GM19438 (cell line): ENCODE data around the gene SOWAHD.
"Not testable (repeated sequence)": the region's sequence is repeated elsewhere in the genome, so short reads cannot be mapped to it uniquely, and the experiment has no call there.

ENCODE experiments used
- ATAC-seq: cut with Tn5 transposase; IDR thresholded peaks from one replicate; pipeline ENCODE4 v1.9.1; 2021; ENCODE audit warnings: low read depth; ENCODE audit not compliant: unreplicated experiment

SOWAHD gene

GRCh38 chrX:119757646-119757978, 776 bp upstream of the SOWAHD start:
- no peak for ATAC-seq

DNA sequence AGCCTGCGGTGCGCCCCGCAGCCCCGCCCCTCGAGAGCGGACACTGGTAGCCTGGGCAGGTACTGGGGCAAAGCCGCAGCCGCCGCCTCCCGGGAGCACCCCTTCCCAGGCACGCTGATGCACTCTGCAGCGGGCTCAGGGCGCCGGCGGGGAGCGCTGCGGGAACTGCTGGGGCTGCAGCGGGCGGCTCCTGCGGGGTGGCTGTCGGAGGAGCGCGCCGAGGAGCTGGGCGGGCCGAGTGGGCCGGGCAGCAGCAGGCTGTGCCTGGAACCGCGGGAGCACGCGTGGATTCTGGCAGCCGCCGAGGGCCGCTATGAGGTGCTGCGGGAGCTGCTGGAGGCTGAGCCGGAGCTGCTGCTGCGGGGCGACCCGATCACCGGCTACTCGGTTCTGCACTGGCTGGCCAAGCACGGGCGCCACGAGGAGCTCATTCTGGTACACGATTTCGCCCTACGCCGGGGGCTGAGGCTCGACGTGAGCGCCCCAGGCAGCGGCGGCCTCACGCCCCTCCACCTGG, 401 bp downstream of the SOWAHD start:
- ATAC-seq: no peak

DNA sequence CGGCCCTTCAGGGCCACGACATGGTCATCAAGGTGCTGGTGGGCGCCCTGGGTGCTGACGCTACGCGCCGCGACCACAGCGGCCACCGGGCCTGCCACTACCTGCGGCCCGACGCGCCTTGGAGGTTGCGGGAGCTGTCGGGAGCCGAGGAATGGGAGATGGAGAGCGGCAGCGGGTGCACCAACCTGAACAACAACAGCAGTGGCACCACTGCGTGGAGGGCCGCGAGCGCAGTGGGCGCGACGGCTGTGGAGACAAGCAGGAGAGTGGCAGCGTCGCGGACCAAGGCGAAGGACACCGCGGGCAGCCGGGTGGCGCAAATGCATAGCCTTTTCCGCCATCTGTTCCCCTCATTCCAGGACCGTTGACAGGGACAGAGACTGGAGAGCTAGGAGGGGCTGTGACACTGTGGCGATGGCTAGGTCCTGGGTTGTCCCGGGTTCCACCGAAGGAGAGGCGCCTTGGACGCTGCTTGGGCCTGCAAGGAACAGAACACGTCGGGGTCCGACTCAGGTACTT, 919 bp downstream of the SOWAHD start:
- ATAC-seq: no peak

DNA sequence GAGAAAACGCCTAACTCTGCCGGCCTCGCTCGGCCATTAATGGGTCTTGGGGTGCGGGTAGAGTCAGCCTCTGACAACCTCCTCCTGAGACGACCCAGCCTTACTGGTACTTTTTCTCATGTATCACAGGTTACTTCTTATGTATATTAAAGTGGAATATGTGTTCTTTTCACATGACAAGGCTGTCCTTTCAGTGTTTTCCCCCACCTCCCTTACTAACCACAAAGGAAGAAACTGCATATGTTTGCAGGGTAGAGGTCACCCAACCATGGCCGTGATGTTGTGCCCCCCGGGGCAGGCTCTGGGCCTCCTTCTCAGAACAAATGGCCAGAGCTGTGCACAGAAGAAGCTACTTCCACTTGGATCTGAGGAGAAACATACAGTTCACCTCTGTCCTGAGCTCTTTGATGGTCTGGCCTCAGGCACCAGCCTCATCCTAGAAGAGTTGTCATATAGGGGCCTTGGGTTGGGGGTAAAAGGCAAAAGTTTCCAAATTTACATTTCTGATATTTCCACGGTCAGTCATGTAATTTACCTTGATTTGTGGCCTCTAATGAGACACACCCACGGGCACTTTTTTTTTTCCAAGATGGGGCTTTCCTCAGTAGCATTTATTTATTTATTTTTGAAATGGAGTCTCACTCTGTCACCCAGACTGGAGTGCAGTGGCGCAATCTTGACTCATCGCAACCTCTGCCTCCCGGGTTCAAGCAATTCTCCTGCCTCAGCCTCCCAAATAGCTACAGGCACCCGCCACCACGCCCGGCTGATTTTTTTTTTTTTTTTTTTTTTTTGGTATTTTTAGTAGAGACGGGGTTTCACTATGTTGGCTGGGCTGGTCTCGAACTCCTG, 1.9 kb downstream of the SOWAHD start:
- no peak for ATAC-seq

GRCh38 chrX:119762718-119763117, 4.3 kb downstream of the SOWAHD start:
- no peak for ATAC-seq

DNA sequence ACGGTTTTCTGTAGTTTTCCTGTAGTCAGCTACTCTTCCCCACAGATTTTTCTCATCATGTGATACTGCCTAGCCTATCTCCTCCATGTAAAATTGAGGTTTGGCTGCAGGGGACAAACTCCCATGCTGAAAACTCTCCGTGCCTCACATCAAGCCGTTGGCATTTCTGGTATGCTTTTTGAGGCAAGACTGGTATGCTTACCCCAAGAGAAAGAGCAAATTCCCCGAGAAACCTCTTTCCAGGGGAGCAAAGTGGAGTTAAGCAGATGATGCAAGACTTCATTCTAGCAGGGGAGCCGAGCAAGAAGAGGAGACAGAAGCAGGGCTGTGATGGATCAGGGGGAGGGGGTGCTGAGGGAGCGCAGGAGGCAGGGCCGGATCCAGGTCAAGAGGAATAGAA, 4.8 kb downstream of the SOWAHD start:
- ATAC-seq: no peak

- ATAC-seq: no peak
Observed at GRCh38 chrX:119763836-119764387, 5.5 kb downstream of the SOWAHD start.

DNA sequence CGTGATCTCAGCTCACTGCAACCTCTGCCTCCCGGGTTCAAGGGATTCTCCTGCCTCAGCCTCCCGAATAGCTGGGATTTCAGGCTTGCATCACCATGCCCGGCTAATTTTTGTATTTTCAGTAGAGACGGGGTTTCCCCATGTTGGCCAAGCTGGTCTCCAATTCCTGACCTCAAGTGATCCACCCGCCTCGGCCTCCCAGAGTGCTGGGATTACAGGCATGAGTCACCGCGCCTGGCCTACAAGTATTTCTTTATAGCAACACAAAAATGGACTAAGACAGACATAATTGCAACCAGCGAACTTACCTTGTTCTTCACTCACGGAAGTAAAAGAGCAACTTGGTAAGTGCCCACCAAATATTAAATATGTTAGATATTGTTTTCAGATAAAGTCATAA, 10.0 kb downstream of the SOWAHD start:
- ATAC-seq: not testable (repeated sequence)

- ATAC-seq: not testable (repeated sequence)
Observed at GRCh38 chrX:119769388-119769787, 11.0 kb downstream of the SOWAHD start.

DNA sequence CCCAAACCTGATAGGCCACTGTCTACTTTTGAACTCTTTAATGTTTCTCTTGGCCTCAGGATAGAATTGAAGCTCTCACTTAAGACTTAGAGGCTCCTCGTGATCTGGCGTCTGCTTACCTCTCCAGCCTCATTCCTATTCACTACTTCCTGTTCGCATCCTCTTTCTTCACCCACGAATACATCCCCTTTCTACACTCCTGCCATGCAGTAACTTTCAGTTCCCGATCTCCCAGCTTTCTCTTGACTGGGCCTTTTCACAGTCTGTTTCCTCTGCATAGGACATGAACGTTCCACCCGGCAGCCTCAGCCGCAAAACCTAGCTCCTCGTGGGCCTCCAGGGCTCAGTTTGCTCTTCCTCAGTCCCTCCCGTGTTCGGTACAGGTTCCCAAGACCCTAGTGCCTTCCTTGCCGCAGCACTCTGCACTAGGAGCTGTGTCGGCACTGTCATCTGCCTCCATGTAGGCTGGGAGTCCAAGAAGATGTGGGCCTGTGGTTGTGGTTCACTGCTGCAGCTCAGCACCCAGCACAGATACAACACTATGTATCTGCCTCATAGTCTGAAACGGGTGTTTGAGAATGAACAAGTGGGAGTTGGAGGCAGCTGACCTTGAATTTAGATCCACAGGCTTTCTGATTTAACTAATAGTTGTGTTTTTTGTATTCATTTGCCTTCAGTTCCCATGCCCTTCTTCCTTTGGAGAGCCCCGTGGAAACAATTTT, 17.3 kb downstream of the SOWAHD start:
- ATAC-seq: no peak

DNA sequence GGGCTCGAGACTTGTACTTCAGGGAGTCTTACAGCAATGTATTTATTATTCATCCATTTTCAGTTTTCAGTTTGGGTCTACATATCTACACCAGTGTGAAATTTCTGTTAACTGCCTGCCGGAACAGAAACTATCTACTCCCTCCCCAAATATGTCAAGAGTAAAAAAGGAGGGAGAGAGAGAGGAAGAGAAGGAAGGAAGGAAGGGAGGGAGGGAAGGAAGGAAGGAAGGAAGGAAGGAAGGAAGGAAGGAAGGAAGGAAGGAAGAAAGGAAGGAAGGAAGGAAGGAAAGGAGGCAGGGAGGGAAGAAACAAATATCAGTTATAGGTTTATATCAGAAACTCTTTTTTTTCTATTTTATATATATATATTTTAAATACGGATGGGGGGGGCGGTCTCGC, 20.4 kb downstream of the SOWAHD start:
- ATAC-seq: no peak

GRCh38 chrX:119783026-119783425, 24.6 kb downstream of the SOWAHD start:
- ATAC-seq: no peak

- ATAC-seq: no peak
Observed at GRCh38 chrX:119784747-119785446, 26.5 kb downstream of the SOWAHD start.

- ATAC-seq: peak; percentile 4
Observed at GRCh38 chrX:119790977-119791436, 32.6 kb downstream of the SOWAHD start.

DNA sequence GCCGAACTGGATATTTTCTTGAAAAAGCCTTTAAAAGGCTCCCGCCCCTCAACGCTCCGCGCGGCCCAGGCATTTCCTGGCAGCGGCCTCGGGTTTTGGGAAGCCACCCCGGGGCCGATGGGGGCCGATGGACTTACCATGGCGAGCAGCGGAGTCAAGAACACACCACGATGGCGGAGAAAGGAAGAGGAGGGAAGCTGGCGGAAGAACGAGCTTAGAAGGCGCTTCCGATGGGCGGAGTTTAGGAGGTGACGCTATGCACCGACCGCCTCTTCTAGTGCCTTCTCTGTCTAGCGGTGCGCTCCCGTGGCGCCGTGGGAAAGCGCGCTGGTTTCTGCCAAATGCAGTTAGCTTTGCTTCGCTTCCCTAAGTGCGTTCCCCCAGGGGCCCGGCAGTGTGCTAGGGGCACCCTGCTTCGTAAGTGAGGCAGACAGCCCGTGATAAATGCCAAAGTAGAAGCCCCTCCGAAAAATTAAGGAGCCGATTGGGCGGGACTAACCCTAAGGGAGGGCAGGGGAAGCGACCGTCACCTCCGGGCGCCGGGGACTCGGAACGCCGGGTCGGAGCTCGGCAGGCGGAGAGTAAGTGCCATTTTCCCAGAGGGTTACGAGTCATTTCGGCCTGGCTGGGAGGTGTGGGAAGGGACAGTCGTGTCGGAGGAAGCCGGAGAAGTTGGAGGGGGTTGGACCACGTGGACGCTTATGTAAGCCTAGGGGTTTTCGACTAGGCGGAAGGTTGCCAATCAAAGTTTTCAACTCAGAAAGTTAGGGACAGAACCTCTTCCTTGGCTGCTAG, 33.2 kb downstream of the SOWAHD start, which contains the start of gene RPL39:
RPL39 (minus strand) TSS at position 194 of the 795 bp plus-strand sequence; CDS start at position 140, 54 bp downstream.
- ATAC-seq: peak; percentile 80

GRCh38 chrX:119801253-119802221, 43.1 kb downstream of the SOWAHD start:
- ATAC-seq: no peak

DNA sequence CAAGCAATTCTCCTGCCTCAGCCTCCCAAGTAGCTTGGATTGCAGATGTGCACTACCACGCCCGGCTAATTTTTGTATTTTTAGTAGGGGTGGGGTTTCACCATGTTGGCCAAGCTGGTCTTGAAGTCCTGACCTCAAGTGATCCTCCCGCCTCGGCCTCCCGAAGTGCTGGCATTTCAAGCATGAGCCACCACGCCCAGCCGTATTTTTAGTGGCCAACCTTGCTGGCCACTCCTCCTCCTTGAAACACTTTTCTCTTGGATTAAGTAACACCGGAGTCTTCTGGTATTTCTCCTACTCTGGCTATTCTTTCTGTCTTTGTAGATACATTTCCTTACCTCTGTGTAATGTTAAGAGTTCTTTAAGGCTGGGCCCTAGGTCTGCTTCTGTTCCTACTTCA, 44.2 kb downstream of the SOWAHD start:
- no peak for ATAC-seq

DNA sequence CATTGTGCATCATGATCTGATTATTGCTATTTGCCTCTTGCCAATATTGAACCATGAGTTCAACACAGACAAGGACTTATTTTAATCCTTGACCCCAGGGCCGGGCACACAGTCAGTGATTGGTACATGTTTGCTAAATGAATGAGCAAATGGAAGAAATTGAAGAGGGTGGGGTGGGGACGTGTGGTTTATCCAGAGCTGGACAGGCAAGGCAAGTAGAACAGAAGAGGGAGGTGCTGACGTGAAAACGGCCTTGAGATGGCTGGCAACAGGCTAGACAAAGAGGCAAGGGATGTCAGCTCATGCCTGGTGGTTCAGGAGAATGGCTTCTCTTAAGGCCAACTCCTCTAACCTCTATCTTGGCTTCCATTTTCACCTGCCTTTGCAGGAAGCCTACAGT, 50.1 kb downstream of the SOWAHD start:
- not testable (repeated sequence) for ATAC-seq
